GM23338 (cell line): ENCODE results near the gene HSD3B7. TPM values are rescaled to one million over a fixed set of nuclear protein-coding genes. Genes with fewer than 3 reads are reported as not detected.

ENCODE experiments used
- ATAC-seq: fragments of 200-7000 bp; cut with Tn5 transposase; 3 replicates; pipeline ENCODE4 v1.9.1; 2020
- DNase-seq: peaks from one replicate; pipeline ENCODE4 v3.0.0-alpha.2; 2015; ENCODE audit warnings: low spot score
- H2AFZ ChIP-seq: fragments of 200-600 bp; sonication (generic); 2 replicates; pipeline ENCODE4 v1.8.0; 2016; ENCODE audit warnings: antibody characterized with exemption, mild to moderate bottlenecking, moderate library complexity
- H3F3A ChIP-seq: fragments of 200-600 bp; sonication (generic); replicated peaks from 2 replicates; pipeline ENCODE4 v1.8.0; 2017; ENCODE audit warnings: antibody characterized with exemption, mixed run types, low read depth
- H3K27ac ChIP-seq: fragments of 200-600 bp; sonication (generic); 2 replicates; pipeline ENCODE4 v1.6.1; 2016; ENCODE audit warnings: low read depth
- H3K27me3 ChIP-seq: fragments of 200-600 bp; sonication (generic); 2 replicates; pipeline ENCODE4 v1.8.0; 2016; ENCODE audit warnings: mild to moderate bottlenecking, mixed run types, moderate library complexity; ENCODE audit not compliant: insufficient read depth
- H3K36me3 ChIP-seq: fragments of 200-600 bp; sonication (generic); 2 replicates; pipeline ENCODE4 v1.8.0; 2016; ENCODE audit warnings: mild to moderate bottlenecking; ENCODE audit not compliant: insufficient read depth
- H3K4me1 ChIP-seq: fragments of 200-600 bp; sonication (generic); 2 replicates; pipeline ENCODE4 v1.8.0; 2016; ENCODE audit warnings: mild to moderate bottlenecking, moderate library complexity; ENCODE audit not compliant: insufficient read depth
- H3K4me2 ChIP-seq: fragments of 200-600 bp; sonication (generic); 2 replicates; pipeline ENCODE4 v1.7.1; 2017; ENCODE audit warnings: mixed run types
- H3K4me3 ChIP-seq: fragments of 200-600 bp; sonication (generic); 2 replicates; pipeline ENCODE4 v1.6.1; 2016; ENCODE audit warnings: mixed run types
- H3K79me2 ChIP-seq: fragments of 200-600 bp; sonication (generic); replicated peaks from 2 replicates; pipeline ENCODE4 v1.8.0; 2017; ENCODE audit warnings: mild to moderate bottlenecking; ENCODE audit not compliant: insufficient read depth
- H3K9me2 ChIP-seq: fragments of 200-600 bp; sonication (generic); 2 replicates; pipeline ENCODE4 v1.8.0; 2017; ENCODE audit not compliant: insufficient read depth
- H4K20me1 ChIP-seq: fragments of 200-600 bp; sonication (generic); replicated peaks from 2 replicates; pipeline ENCODE4 v1.8.0; 2017; ENCODE audit warnings: mild to moderate bottlenecking; ENCODE audit not compliant: insufficient read depth
- H3K27ac Mint-ChIP-seq: 2 replicates; pipeline ENCODE4 v1.8.0; 2020; ENCODE audit warnings: inconsistent platforms, mild to moderate bottlenecking, moderate library complexity, mixed read lengths
- H3K27me3 Mint-ChIP-seq: 3 replicates; pipeline ENCODE4 v1.8.0; 2022; ENCODE audit warnings: low read depth, mild to moderate bottlenecking, moderate library complexity, mixed read lengths, inconsistent platforms; ENCODE audit not compliant: insufficient read depth, poor library complexity
- H3K36me3 Mint-ChIP-seq: 3 replicates; pipeline ENCODE4 v1.8.0; 2021; ENCODE audit warnings: low read depth, mild to moderate bottlenecking, inconsistent platforms, moderate library complexity, mixed read lengths
- H3K4me1 Mint-ChIP-seq: 3 replicates; pipeline ENCODE4 v1.8.0; 2020; ENCODE audit warnings: mild to moderate bottlenecking, inconsistent platforms, mixed read lengths
- H3K4me3 Mint-ChIP-seq: 3 replicates; pipeline ENCODE4 v1.8.0; 2021; ENCODE audit warnings: moderate library complexity, mild to moderate bottlenecking, inconsistent platforms, mixed read lengths
- H3K9me3 Mint-ChIP-seq: 3 replicates; pipeline ENCODE4 v1.8.0; 2020; ENCODE audit warnings: moderate library complexity, mild to moderate bottlenecking, inconsistent platforms, mixed read lengths
- EZH2phosphoT487 ChIP-seq: fragments of 200-600 bp; sonication (generic); IDR thresholded peaks from one replicate; pipeline ENCODE4 v1.8.1; 2018; ENCODE audit warnings: antibody characterized with exemption; ENCODE audit not compliant: unreplicated experiment
- JUNB ChIP-seq: IDR thresholded peaks from one replicate; pipeline ENCODE4 v1.6.1; 2016; ENCODE audit warnings: antibody characterized with exemption; ENCODE audit not compliant: unreplicated experiment
- NANOG ChIP-seq: IDR thresholded peaks from 2 replicates; pipeline ENCODE4 v1.6.1; 2016; ENCODE audit warnings: antibody characterized with exemption, borderline replicate concordance
- POLR2AphosphoS5 ChIP-seq: IDR thresholded peaks from 2 replicates; pipeline ENCODE4 v1.6.1; 2016; ENCODE audit warnings: antibody characterized with exemption, low read depth
- STAT1 ChIP-seq: IDR thresholded peaks from one replicate; pipeline ENCODE4 v1.6.1; 2016; ENCODE audit warnings: antibody characterized with exemption; ENCODE audit not compliant: unreplicated experiment
- ZNF114 ChIP-seq: fragments of 250-450 bp; sonication (Bioruptor Pico); IDR thresholded peaks from 2 replicates; pipeline ENCODE4 v1.5.0; 2020; ENCODE audit warnings: mild to moderate bottlenecking, moderate library complexity
- ZNF331 ChIP-seq: fragments of 250-450 bp; sonication (Bioruptor Pico); IDR thresholded peaks from 2 replicates; pipeline ENCODE4 v1.5.0; 2020; ENCODE audit warnings: low read depth, mild to moderate bottlenecking, moderate library complexity
- polyA plus RNA-seq: library from polyadenylated mRNA; unstranded; fragments of >200 nt; fragmentation: Nextera tagmentation; extraction: Ambion mirVana; gene quantifications from 2 replicates; pipeline ENCODE4 v1.2.1, GENCODE V29; 2016
- total RNA-seq: library from RNA; depleted of rRNA; stranded (reverse); fragments of >200 nt; shearing (Covaris generic); gene quantifications from 2 replicates; pipeline ENCODE4 v1.2.3, GENCODE V29; 2014
- TF ChIP-seq, protein P1 (sequence below), 2 experiments: fragments of 200-600 bp in 1 of 2; sonication (generic) in 1 of 2; conservative IDR thresholded peaks; 2 replicates each; pipeline versions ENCODE4 v1.5.1 to v1.6.1; 2016 to 2017; ENCODE audit warnings: antibody characterized with exemption in 2 of 2, low read depth in 2 of 2, mild to moderate bottlenecking in 2 of 2, moderate library complexity in 1 of 2
- TF ChIP-seq, protein P2 (sequence below): IDR thresholded peaks from one replicate; pipeline ENCODE4 v1.6.1; 2018; ENCODE audit warnings: antibody characterized with exemption; ENCODE audit not compliant: unreplicated experiment
- TF ChIP-seq, protein P3 (sequence below): fragments of 250-450 bp; sonication (Bioruptor Pico); IDR thresholded peaks from 2 replicates; pipeline ENCODE4 v1.5.0; 2020; ENCODE audit warnings: mild to moderate bottlenecking, moderate library complexity
- TF ChIP-seq, protein P4 (sequence below): IDR thresholded peaks from 2 replicates; pipeline ENCODE4 v1.6.1; 2016; ENCODE audit warnings: antibody characterized with exemption

The HSD3B7 gene
- total and polyA plus RNA-seq, 2 experiments from 2014 or later, result 4.3 to 12.2 TPM

DNA sequence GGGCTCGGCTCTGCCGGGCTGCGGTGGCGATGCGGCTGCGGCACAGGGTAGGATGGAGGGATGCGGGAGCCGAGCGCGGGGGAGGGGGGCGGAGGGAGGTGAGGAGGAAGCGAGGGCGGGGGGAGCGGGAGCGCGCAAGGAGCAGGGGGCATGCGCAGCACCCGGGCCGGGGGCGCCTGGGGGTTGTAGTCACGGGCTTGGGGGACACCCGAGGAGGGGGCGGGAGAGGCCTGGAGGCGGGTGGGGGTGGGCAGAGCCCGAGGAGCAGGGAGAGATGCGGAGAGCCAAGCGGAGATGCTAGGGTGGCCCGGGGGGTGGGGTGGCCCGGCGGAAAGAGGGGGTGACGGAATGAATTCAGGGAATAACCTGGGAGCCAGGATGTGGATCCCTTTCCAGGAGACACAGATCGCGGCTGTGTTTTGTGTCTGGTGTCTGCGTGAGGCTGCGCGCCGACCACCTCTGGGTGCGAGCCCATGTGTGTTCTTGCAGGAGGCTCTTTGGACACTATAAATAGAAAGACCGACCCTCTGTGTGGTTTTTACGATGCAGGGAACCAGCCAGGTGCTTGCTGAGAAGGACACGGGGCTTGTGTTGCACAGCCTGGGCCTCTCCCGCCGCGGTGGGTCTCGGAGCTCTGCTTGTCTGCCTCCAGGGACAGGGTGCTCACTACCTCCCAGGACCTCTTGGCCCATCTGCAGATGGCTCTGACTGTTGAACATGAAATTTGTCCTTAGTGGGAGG is 25.7 kb downstream of the HSD3B7 start, which contains the start of gene STX1B:
Gene STX1B, minus strand, starts transcription at position 54 of the 741 bp plus-strand sequence. CDS start 242 bp downstream, outside the sequence.
- ATAC-seq, result peak; percentile 68

More for the DNA sequence above, 25.7 kb downstream of the HSD3B7 start, which contains the start of gene STX1B:
- Histone ChIP-seq H3K9me2 (no peaks in the 10 kb centered on the region), H2AFZ (peak within 1 kb of the TSS; percentile 99), H3K79me2 (peaks cover 10% of the 10 kb centered on the region; the same call in 1 of the 2 replicates), H3K36me3 (no peaks in the 10 kb centered on the region; the same call in 1 of the 2 replicates), H3K4me3 (peak within 1 kb of the TSS; percentile 64), H3K27ac (no peak within 1 kb of the TSS), H3F3A (no peaks in the 10 kb centered on the region), H3K27me3 (no peaks in the 10 kb centered on the region), H4K20me1 (0 out of 2 replicates have a peak, but pooled peaks cover 5% of the 10 kb centered on the region), H3K4me2 (peak within 1 kb of the TSS; percentile 84), H3K4me1 (no peaks in the 10 kb centered on the region; the same call in 1 of the 2 replicates)
- Mint-ChIP-seq H3K36me3 (no peaks in the 10 kb centered on the region; the same call in 2 of the 3 replicates), H3K4me1 (peaks cover 20% of the 10 kb centered on the region), H3K27ac (no peak within 1 kb of the TSS; the same call in 1 of the 2 replicates), H3K4me3 (peak within 1 kb of the TSS; percentile 76), H3K27me3 (peaks cover 31% of the 10 kb centered on the region), H3K9me3 (no peaks in the 10 kb centered on the region; the same call in 1 of the 3 replicates)
- DNase-seq, result peak; percentile 96
- TF ChIP-seq, protein P1, sequence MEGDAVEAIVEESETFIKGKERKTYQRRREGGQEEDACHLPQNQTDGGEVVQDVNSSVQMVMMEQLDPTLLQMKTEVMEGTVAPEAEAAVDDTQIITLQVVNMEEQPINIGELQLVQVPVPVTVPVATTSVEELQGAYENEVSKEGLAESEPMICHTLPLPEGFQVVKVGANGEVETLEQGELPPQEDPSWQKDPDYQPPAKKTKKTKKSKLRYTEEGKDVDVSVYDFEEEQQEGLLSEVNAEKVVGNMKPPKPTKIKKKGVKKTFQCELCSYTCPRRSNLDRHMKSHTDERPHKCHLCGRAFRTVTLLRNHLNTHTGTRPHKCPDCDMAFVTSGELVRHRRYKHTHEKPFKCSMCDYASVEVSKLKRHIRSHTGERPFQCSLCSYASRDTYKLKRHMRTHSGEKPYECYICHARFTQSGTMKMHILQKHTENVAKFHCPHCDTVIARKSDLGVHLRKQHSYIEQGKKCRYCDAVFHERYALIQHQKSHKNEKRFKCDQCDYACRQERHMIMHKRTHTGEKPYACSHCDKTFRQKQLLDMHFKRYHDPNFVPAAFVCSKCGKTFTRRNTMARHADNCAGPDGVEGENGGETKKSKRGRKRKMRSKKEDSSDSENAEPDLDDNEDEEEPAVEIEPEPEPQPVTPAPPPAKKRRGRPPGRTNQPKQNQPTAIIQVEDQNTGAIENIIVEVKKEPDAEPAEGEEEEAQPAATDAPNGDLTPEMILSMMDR (conservative IDR thresholded peaks at IDR 0.05; ENCODE audit: low read depth in 2 of 2), result no peak
- TF ChIP-seq, protein P2, sequence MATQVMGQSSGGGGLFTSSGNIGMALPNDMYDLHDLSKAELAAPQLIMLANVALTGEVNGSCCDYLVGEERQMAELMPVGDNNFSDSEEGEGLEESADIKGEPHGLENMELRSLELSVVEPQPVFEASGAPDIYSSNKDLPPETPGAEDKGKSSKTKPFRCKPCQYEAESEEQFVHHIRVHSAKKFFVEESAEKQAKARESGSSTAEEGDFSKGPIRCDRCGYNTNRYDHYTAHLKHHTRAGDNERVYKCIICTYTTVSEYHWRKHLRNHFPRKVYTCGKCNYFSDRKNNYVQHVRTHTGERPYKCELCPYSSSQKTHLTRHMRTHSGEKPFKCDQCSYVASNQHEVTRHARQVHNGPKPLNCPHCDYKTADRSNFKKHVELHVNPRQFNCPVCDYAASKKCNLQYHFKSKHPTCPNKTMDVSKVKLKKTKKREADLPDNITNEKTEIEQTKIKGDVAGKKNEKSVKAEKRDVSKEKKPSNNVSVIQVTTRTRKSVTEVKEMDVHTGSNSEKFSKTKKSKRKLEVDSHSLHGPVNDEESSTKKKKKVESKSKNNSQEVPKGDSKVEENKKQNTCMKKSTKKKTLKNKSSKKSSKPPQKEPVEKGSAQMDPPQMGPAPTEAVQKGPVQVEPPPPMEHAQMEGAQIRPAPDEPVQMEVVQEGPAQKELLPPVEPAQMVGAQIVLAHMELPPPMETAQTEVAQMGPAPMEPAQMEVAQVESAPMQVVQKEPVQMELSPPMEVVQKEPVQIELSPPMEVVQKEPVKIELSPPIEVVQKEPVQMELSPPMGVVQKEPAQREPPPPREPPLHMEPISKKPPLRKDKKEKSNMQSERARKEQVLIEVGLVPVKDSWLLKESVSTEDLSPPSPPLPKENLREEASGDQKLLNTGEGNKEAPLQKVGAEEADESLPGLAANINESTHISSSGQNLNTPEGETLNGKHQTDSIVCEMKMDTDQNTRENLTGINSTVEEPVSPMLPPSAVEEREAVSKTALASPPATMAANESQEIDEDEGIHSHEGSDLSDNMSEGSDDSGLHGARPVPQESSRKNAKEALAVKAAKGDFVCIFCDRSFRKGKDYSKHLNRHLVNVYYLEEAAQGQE, result no peak
- TF ChIP-seq ZNF331 (CRISPR knock-in tag), result no peak
- TF ChIP-seq, protein P3, sequence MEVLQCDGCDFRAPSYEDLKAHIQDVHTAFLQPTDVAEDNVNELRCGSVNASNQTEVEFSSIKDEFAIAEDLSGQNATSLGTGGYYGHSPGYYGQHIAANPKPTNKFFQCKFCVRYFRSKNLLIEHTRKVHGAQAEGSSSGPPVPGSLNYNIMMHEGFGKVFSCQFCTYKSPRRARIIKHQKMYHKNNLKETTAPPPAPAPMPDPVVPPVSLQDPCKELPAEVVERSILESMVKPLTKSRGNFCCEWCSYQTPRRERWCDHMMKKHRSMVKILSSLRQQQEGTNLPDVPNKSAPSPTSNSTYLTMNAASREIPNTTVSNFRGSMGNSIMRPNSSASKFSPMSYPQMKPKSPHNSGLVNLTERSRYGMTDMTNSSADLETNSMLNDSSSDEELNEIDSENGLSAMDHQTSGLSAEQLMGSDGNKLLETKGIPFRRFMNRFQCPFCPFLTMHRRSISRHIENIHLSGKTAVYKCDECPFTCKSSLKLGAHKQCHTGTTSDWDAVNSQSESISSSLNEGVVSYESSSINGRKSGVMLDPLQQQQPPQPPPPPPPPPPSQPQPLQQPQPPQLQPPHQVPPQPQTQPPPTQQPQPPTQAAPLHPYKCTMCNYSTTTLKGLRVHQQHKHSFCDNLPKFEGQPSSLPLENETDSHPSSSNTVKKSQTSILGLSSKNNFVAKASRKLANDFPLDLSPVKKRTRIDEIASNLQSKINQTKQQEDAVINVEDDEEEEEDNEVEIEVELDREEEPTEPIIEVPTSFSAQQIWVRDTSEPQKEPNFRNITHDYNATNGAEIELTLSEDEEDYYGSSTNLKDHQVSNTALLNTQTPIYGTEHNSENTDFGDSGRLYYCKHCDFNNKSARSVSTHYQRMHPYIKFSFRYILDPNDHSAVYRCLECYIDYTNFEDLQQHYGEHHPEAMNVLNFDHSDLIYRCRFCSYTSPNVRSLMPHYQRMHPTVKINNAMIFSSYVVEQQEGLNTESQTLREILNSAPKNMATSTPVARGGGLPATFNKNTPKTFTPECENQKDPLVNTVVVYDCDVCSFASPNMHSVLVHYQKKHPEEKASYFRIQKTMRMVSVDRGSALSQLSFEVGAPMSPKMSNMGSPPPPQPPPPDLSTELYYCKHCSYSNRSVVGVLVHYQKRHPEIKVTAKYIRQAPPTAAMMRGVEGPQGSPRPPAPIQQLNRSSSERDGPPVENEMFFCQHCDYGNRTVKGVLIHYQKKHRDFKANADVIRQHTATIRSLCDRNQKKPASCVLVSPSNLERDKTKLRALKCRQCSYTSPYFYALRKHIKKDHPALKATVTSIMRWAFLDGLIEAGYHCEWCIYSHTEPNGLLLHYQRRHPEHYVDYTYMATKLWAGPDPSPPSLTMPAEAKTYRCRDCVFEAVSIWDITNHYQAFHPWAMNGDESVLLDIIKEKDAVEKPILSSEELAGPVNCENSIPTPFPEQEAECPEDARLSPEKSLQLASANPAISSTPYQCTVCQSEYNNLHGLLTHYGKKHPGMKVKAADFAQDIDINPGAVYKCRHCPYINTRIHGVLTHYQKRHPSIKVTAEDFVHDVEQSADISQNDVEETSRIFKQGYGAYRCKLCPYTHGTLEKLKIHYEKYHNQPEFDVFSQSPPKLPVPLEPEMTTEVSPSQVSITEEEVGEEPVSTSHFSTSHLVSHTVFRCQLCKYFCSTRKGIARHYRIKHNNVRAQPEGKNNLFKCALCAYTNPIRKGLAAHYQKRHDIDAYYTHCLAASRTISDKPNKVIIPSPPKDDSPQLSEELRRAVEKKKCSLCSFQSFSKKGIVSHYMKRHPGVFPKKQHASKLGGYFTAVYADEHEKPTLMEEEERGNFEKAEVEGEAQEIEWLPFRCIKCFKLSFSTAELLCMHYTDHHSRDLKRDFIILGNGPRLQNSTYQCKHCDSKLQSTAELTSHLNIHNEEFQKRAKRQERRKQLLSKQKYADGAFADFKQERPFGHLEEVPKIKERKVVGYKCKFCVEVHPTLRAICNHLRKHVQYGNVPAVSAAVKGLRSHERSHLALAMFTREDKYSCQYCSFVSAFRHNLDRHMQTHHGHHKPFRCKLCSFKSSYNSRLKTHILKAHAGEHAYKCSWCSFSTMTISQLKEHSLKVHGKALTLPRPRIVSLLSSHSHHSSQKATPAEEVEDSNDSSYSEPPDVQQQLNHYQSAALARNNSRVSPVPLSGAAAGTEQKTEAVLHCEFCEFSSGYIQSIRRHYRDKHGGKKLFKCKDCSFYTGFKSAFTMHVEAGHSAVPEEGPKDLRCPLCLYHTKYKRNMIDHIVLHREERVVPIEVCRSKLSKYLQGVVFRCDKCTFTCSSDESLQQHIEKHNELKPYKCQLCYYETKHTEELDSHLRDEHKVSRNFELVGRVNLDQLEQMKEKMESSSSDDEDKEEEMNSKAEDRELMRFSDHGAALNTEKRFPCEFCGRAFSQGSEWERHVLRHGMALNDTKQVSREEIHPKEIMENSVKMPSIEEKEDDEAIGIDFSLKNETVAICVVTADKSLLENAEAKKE (CRISPR knock-in tag), result no peak
- no peak for TF ChIP-seq ZNF114 (CRISPR knock-in tag)
- TF ChIP-seq, protein P4, sequence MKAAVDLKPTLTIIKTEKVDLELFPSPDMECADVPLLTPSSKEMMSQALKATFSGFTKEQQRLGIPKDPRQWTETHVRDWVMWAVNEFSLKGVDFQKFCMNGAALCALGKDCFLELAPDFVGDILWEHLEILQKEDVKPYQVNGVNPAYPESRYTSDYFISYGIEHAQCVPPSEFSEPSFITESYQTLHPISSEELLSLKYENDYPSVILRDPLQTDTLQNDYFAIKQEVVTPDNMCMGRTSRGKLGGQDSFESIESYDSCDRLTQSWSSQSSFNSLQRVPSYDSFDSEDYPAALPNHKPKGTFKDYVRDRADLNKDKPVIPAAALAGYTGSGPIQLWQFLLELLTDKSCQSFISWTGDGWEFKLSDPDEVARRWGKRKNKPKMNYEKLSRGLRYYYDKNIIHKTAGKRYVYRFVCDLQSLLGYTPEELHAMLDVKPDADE, result 0 out of 2 replicates have a peak, but pooled peaks have one; percentile 54
- TF ChIP-seq NANOG, result no peak
- no peak for TF ChIP-seq EZH2phosphoT487
- TF ChIP-seq STAT1, result no peak
- peak; percentile 41; the same call in 1 of the 2 replicates for TF ChIP-seq POLR2AphosphoS5
- no peak for TF ChIP-seq JUNB
